OCI-LY1 (cell line): Measurements from ENCODE around the gene CACNA1I.

Source experiments
- H2AFZ ChIP-seq: fragments of 200-600 bp; sonication (generic), shearing (Covaris generic); 2 replicates; pipeline ENCODE4 v1.6.0; 2014; ENCODE audit warnings: antibody characterized with exemption, mild to moderate bottlenecking, low read length
- H3F3A ChIP-seq: fragments of 200-600 bp; sonication (generic), shearing (Covaris generic); 2 replicates; pipeline ENCODE4 v1.6.0; 2014; ENCODE audit warnings: mild to moderate bottlenecking, antibody characterized with exemption, low read length, moderate library complexity; ENCODE audit not compliant: insufficient read depth
- H3K27ac ChIP-seq: fragments of 200-600 bp; sonication (generic); 2 replicates; pipeline ENCODE4 v1.5.1; 2014; ENCODE audit warnings: low read length, mixed run types, mild to moderate bottlenecking, low read depth; ENCODE audit not compliant: poor library complexity, severe bottlenecking
- H3K27me3 ChIP-seq: fragments of 200-600 bp; sonication (generic); 2 replicates; pipeline ENCODE4 v1.6.0; 2014; ENCODE audit warnings: antibody characterized with exemption, mild to moderate bottlenecking, low read length, moderate library complexity; ENCODE audit not compliant: insufficient read depth
- H3K36me3 ChIP-seq: fragments of 200-600 bp; sonication (generic); 2 replicates; pipeline ENCODE4 v1.6.1; 2014; ENCODE audit warnings: mild to moderate bottlenecking, antibody characterized with exemption, low read length, moderate library complexity, mixed read lengths; ENCODE audit not compliant: insufficient read depth
- H3K4me1 ChIP-seq: fragments of 200-600 bp; sonication (generic); 2 replicates; pipeline ENCODE4 v1.5.1; 2014; ENCODE audit warnings: mild to moderate bottlenecking, low read length, moderate library complexity; ENCODE audit not compliant: insufficient read depth, severe bottlenecking
- H3K4me2 ChIP-seq: fragments of 200-600 bp; sonication (generic), shearing (Covaris generic); 2 replicates; pipeline ENCODE4 v1.6.1; 2014; ENCODE audit warnings: low read length
- H3K4me3 ChIP-seq: fragments of 200-600 bp; sonication (generic); 2 replicates; pipeline ENCODE4 v1.5.1; 2014; ENCODE audit warnings: low read length, low read depth, mild to moderate bottlenecking, mixed read lengths; ENCODE audit not compliant: poor library complexity, severe bottlenecking
- H3K79me2 ChIP-seq: fragments of 200-600 bp; shearing (Covaris generic); 2 replicates; pipeline ENCODE4 v1.6.1; 2016; ENCODE audit warnings: mixed run types, low read length, mixed read lengths; ENCODE audit not compliant: insufficient read depth
- H3K9ac ChIP-seq: fragments of 200-600 bp; sonication (generic), shearing (Covaris generic); 2 replicates; pipeline ENCODE4 v1.6.1; 2014; ENCODE audit warnings: mild to moderate bottlenecking, low read length, mixed read lengths
- H3K9me2 ChIP-seq: fragments of 200-600 bp; sonication (generic), shearing (Covaris generic); 2 replicates; pipeline ENCODE4 v1.6.1; 2014; ENCODE audit warnings: low read depth, mild to moderate bottlenecking, low read length, mixed read lengths
- H3K9me3 ChIP-seq: fragments of 200-600 bp; shearing (Covaris generic); 2 replicates; pipeline ENCODE4 v1.6.1; 2014; ENCODE audit warnings: low read length, mixed read lengths
- H4K20me1 ChIP-seq: fragments of 200-600 bp; sonication (generic), shearing (Covaris generic); 2 replicates; pipeline ENCODE4 v1.6.0; 2016; ENCODE audit warnings: mild to moderate bottlenecking, low read length; ENCODE audit not compliant: insufficient read depth
- CTCF ChIP-seq: fragments of 200-600 bp; sonication (generic), shearing (Covaris generic); IDR thresholded peaks from 2 replicates; pipeline ENCODE4 v1.5.1; 2017; ENCODE audit warnings: mild to moderate bottlenecking, antibody characterized with exemption, low read length, moderate library complexity, mixed read lengths
- EZH2 ChIP-seq: fragments of 200-600 bp; sonication (generic), shearing (Covaris generic); IDR thresholded peaks from 2 replicates; pipeline ENCODE4 v1.8.0; 2017; ENCODE audit warnings: borderline replicate concordance, mixed run types, mild to moderate bottlenecking, antibody characterized with exemption, low read length, moderate library complexity, mixed read lengths

The CACNA1I gene

GRCh38 chr22:39645532-39645931 lies 75.0 kb downstream of the CACNA1I start:
- Histone ChIP-seq H3K9me2 (no peaks in the 10 kb centered on the region), H3K4me2 (no peak overlapping the region), H3K4me1 (no peaks in the 10 kb centered on the region), H2AFZ (no peak overlapping the region), H3K4me3 (no peak overlapping the region), H3K27me3 (no peaks in the 10 kb centered on the region), H3K27ac (no peak overlapping the region), H3K9me3 (no peaks in the 10 kb centered on the region), H4K20me1 (no peaks in the 10 kb centered on the region), H3F3A (no peaks in the 10 kb centered on the region), H3K9ac (no peak overlapping the region), H3K79me2 (no peaks in the 10 kb centered on the region), H3K36me3 (no peaks in the 10 kb centered on the region)
- TF ChIP-seq CTCF: no peak
- TF ChIP-seq EZH2: no peak

- no peaks in the 10 kb centered on the region for H3F3A ChIP-seq
- H3K9ac ChIP-seq: no peak overlapping the region
- H3K9me2 ChIP-seq: no peaks in the 10 kb centered on the region
- no peak overlapping the region for H3K27ac ChIP-seq
- H3K27me3 ChIP-seq: no peaks in the 10 kb centered on the region
- no peaks in the 10 kb centered on the region for H3K36me3 ChIP-seq
- H4K20me1 ChIP-seq: no peaks in the 10 kb centered on the region
- no peak overlapping the region for H3K4me3 ChIP-seq
- no peak overlapping the region for H2AFZ ChIP-seq
- no peaks in the 10 kb centered on the region for H3K9me3 ChIP-seq
- TF ChIP-seq EZH2 (no peak), CTCF (no peak)
- no peaks in the 10 kb centered on the region for H3K79me2 ChIP-seq
- H3K4me2 ChIP-seq: no peak overlapping the region
- no peaks in the 10 kb centered on the region for H3K4me1 ChIP-seq
These were observed 76.0 kb downstream of the CACNA1I start for GRCh38 chr22:39646398-39647063.

GRCh38 chr22:39647836-39648629 lies 77.5 kb downstream of the CACNA1I start:
- Histone ChIP-seq H3K9me3 (no peaks in the 10 kb centered on the region), H3K4me1 (no peaks in the 10 kb centered on the region), H3K4me3 (no peak overlapping the region), H3K4me2 (no peak overlapping the region), H3K27me3 (no peaks in the 10 kb centered on the region), H3K9ac (no peak overlapping the region), H3K79me2 (no peaks in the 10 kb centered on the region), H2AFZ (no peak overlapping the region), H3K36me3 (no peaks in the 10 kb centered on the region), H4K20me1 (no peaks in the 10 kb centered on the region), H3F3A (no peaks in the 10 kb centered on the region), H3K9me2 (no peaks in the 10 kb centered on the region), H3K27ac (no peak overlapping the region)
- TF ChIP-seq CTCF (no peak), EZH2 (no peak)
